ENCODE measurements around the gene ZNF331. TPM values are rescaled to one million over a fixed set of nuclear protein-coding genes. Genes with fewer than 3 reads are reported as not detected.
A peak's percentile ranks its signal among the peaks of the same experiment; 100 is the strongest.

The ZNF331 gene
- total and polyA plus RNA-seq, 8 donors = 2.9 to 67.2 (median 12.6) TPM

GRCh38 chr19:53553865-53554791 lies 16.2 kb downstream of the ZNF331 start:
- intact Hi-C loops (cut with DNase I; ENCODE audit: low total_unique reads) = no loop called here
- Histone ChIP-seq H3K27ac (peak overlapping the region; percentile 87 to 92 (median 88)), H3K4me1 (peaks cover 0 to 9% (median 6%) of the 10 kb centered on the region in 4 donors), H3K9me3 (peaks cover 0 to 8% (median 0%) of the 10 kb centered on the region in 4 donors), H3K36me3 (peaks cover 0 to 20% (median 10%) of the 10 kb centered on the region in 4 donors), H3K27me3 (no peaks in the 10 kb centered on the region), H3K4me3 (peak overlapping the region; percentile 49 to 58 (median 50))
- TF ChIP-seq EP300 (IDR thresholded peaks at IDR 0.05) (peak; percentile 60), POLR2AphosphoS5 (IDR thresholded peaks at IDR 0.05) (peak; percentile 64 to 77 (median 76)), POLR2A (IDR thresholded peaks at IDR 0.05) (no peak), CTCF (IDR thresholded peaks at IDR 0.05) (no peak)
- peak; percentile 90 to 96 for DNase-seq
- 44 to 69% (median 51%) methylated on average over 59 to 77 of the region's 77 CpGs for WGBS, 5 donors

- Histone ChIP-seq H3K4me1 (peaks cover 0 to 8% (median 6%) of the 10 kb centered on the region in 4 donors), H3K4me3 (peak overlapping the region; percentile 49 to 58 (median 50)), H3K27me3 (no peaks in the 10 kb centered on the region), H3K9me3 (peaks cover 0 to 8% (median 0%) of the 10 kb centered on the region in 4 donors), H3K36me3 (peaks cover 0 to 27% (median 17%) of the 10 kb centered on the region in 4 donors), H3K27ac (peak overlapping the region; percentile 87 to 92 (median 88))
- no peak for TF ChIP-seq CTCF (IDR thresholded peaks at IDR 0.05)
- TF ChIP-seq EP300 (IDR thresholded peaks at IDR 0.05) = no peak
- no peak for TF ChIP-seq POLR2AphosphoS5 (IDR thresholded peaks at IDR 0.05)
- no peak for TF ChIP-seq POLR2A (IDR thresholded peaks at IDR 0.05)
- intact Hi-C loops (cut with DNase I; ENCODE audit: low total_unique reads) = no loop called here
- DNase-seq = no peak
- WGBS, 5 donors = 44 to 50% (median 47%) methylated on average over 8 to 24 of the region's 24 CpGs
Measured at GRCh38 chr19:53554804-53555203, 16.9 kb downstream of the ZNF331 start.

- Histone ChIP-seq H3K9me3 (peaks cover 0 to 8% (median 0%) of the 10 kb centered on the region in 4 donors), H3K4me1 (peaks cover 0 to 8% (median 6%) of the 10 kb centered on the region in 4 donors), H3K27me3 (no peaks in the 10 kb centered on the region), H3K27ac (peak overlapping the region in 4 of 5 donors; percentile 87 to 92 (median 89)), H3K4me3 (peak overlapping the region; percentile 49 to 58 (median 50)), H3K36me3 (peaks cover 0 to 33% (median 22%) of the 10 kb centered on the region in 4 donors)
- intact Hi-C loops (cut with DNase I; ENCODE audit: low total_unique reads) = no loop called here
- TF ChIP-seq EP300 (IDR thresholded peaks at IDR 0.05) (no peak), CTCF (IDR thresholded peaks at IDR 0.05) (no peak), POLR2A (IDR thresholded peaks at IDR 0.05) (no peak), POLR2AphosphoS5 (IDR thresholded peaks at IDR 0.05) (no peak)
- no peak for DNase-seq
- WGBS, 5 donors = 72 to 86% (median 75%) methylated on average over 12 to 13 of the region's 13 CpGs
Measured at GRCh38 chr19:53555352-53555751, 17.4 kb downstream of the ZNF331 start.

GRCh38 chr19:53571339-53571738 lies 33.4 kb downstream of the ZNF331 start:
- intact Hi-C loops (cut with DNase I; ENCODE audit: low total_unique reads) = no loop called here
- peaks cover 6 to 49% (median 28%) of the 10 kb centered on the region in 4 donors for H3K9me3 ChIP-seq
- no peak overlapping the region for H3K4me3 ChIP-seq
- H3K4me1 ChIP-seq = no peaks in the 10 kb centered on the region
- H3K36me3 ChIP-seq = peaks cover 44 to 86% (median 80%) of the 10 kb centered on the region in 4 donors
- no peaks in the 10 kb centered on the region for H3K27me3 ChIP-seq
- 89 to 95% (median 94%) methylated on average over 12 of the region's 12 CpGs for WGBS, 5 donors
- no peak for TF ChIP-seq EP300 (IDR thresholded peaks at IDR 0.05)
- no peak for TF ChIP-seq POLR2AphosphoS5 (IDR thresholded peaks at IDR 0.05)
- no peak for TF ChIP-seq POLR2A (IDR thresholded peaks at IDR 0.05)
- no peak for TF ChIP-seq CTCF (IDR thresholded peaks at IDR 0.05)
- H3K27ac ChIP-seq = no peak overlapping the region
- no peak for DNase-seq

Data from stomach (tissue), 9 donors.